ENCODE results near the gene OBP2B. TPM values are rescaled to one million over a fixed set of nuclear protein-coding genes. Genes with fewer than 3 reads are reported as not detected.

OBP2B gene
- total RNA-seq, 4 donors from 2014 or later: 2.6 to 11.7 (median 7.1) TPM

- Histone ChIP-seq H3K4me3 (no peak overlapping the region), H3K9me3 (no peaks in the 10 kb centered on the region), H3K4me1 (peaks cover 7% of the 10 kb centered on the region), H3K27ac (no peak overlapping the region), H3K27me3 (peaks cover 8% of the 10 kb centered on the region), H3K36me3 (no peaks in the 10 kb centered on the region)
- TF ChIP-seq EP300 (IDR thresholded peaks at IDR 0.05): no peak
- TF ChIP-seq CTCF (IDR thresholded peaks at IDR 0.05): no peak
- TF ChIP-seq POLR2A (IDR thresholded peaks at IDR 0.05): no peak
- TF ChIP-seq POLR2AphosphoS5 (IDR thresholded peaks at IDR 0.05): no peak
- DNase-seq (ENCODE audit: low spot score in 2 of 2): no peak
- 92% methylated on average over 3 of the region's 3 CpGs for WGBS
These were observed 27.5 kb downstream of the OBP2B start for GRCh38 chr9:133181561-133181960.

GRCh38 chr9:133180953-133181352 is 28.1 kb downstream of the OBP2B start:
- Histone ChIP-seq H3K4me1 (peaks cover 6% of the 10 kb centered on the region), H3K4me3 (no peak overlapping the region), H3K27ac (no peak overlapping the region), H3K27me3 (peaks cover 8% of the 10 kb centered on the region), H3K9me3 (no peaks in the 10 kb centered on the region), H3K36me3 (no peaks in the 10 kb centered on the region)
- WGBS: 84% methylated on average over 5 of the region's 5 CpGs
- peak in 1 of 2 donors; percentile 11 for DNase-seq (ENCODE audit: low spot score in 2 of 2)
- TF ChIP-seq EP300 (IDR thresholded peaks at IDR 0.05): no peak
- TF ChIP-seq CTCF (IDR thresholded peaks at IDR 0.05): no peak
- no peak for TF ChIP-seq POLR2AphosphoS5 (IDR thresholded peaks at IDR 0.05)

- WGBS: 81% methylated on average over 7 of the region's 7 CpGs
- H3K27ac ChIP-seq: no peak overlapping the region
- no peaks in the 10 kb centered on the region for H3K4me1 ChIP-seq
- TF ChIP-seq EP300 (IDR thresholded peaks at IDR 0.05) (no peak), CTCF (IDR thresholded peaks at IDR 0.05) (no peak), POLR2A (IDR thresholded peaks at IDR 0.05) (no peak), POLR2AphosphoS5 (IDR thresholded peaks at IDR 0.05) (no peak)
- H3K9me3 ChIP-seq: no peaks in the 10 kb centered on the region
- H3K4me3 ChIP-seq: no peak overlapping the region
- H3K36me3 ChIP-seq: no peaks in the 10 kb centered on the region
- H3K27me3 ChIP-seq: peaks cover 10% of the 10 kb centered on the region
- DNase-seq (ENCODE audit: low spot score in 2 of 2): peak; percentile 15 to 41
These were observed 36.0 kb downstream of the OBP2B start for GRCh38 chr9:133173056-133173455.

GRCh38 chr9:133171161-133171961 is 37.7 kb downstream of the OBP2B start:
- no peak overlapping the region for H3K4me3 ChIP-seq

More at GRCh38 chr9:133171161-133171961, 37.7 kb downstream of the OBP2B start:
- Histone ChIP-seq H3K36me3 (no peaks in the 10 kb centered on the region), H3K27ac (no peak overlapping the region), H3K27me3 (peaks cover 10% of the 10 kb centered on the region), H3K4me1 (no peaks in the 10 kb centered on the region), H3K9me3 (no peaks in the 10 kb centered on the region)
- WGBS: 84% methylated on average over 17 of the region's 29 CpGs
- peak; percentile 53 to 65 for DNase-seq (ENCODE audit: low spot score in 2 of 2)
- TF ChIP-seq POLR2AphosphoS5 (IDR thresholded peaks at IDR 0.05) (no peak), EP300 (IDR thresholded peaks at IDR 0.05) (no peak), POLR2A (IDR thresholded peaks at IDR 0.05) (no peak), CTCF (IDR thresholded peaks at IDR 0.05) (no peak)

Data from suprapubic skin (tissue), 4 donors.